ENCODE measurements around the gene AKR1D1.
"Not testable (repeated sequence)": the region's sequence is repeated elsewhere in the genome, so short reads cannot be mapped to it uniquely, and the experiment has no call there.

The AKR1D1 gene, protein sequence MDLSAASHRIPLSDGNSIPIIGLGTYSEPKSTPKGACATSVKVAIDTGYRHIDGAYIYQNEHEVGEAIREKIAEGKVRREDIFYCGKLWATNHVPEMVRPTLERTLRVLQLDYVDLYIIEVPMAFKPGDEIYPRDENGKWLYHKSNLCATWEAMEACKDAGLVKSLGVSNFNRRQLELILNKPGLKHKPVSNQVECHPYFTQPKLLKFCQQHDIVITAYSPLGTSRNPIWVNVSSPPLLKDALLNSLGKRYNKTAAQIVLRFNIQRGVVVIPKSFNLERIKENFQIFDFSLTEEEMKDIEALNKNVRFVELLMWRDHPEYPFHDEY

DNA sequence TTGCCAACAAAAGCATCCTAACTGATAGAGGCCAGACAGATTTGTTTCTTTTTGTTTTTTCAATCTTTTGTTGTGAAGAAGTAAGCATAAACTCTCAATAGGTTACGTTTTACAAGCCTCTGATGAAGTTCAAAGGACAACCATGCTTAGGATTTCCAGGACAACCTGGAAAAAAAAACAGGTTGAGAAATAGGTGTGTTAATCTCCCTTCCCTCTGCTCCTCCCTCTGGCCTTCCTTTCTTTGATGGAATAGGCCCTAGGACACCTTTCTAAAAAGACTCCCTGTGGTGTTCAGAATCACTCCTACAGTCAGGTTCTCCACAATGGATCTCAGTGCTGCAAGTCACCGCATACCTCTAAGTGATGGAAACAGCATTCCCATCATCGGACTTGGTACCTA, at the start of gene AKR1D1:
Gene AKR1D1, plus strand, starts transcription at position 264 of the 400 bp plus-strand sequence. Its CDS starts 60 bp downstream, at position 324.
- peaks cover 35% of the 10 kb centered on the region for H3K27me3 Mint-ChIP-seq
- H3K36me3 Mint-ChIP-seq (ENCODE audit: insufficient read depth), result no peaks in the 10 kb centered on the region
- no peak within 1 kb of the TSS for H3K4me3 Mint-ChIP-seq
- H3K9me3 Mint-ChIP-seq, result peaks cover 16% of the 10 kb centered on the region
- ATAC-seq (replicated peaks; ENCODE audit: extremely low read depth, poor library complexity, severe bottlenecking), result no peak
- H3K4me1 Mint-ChIP-seq, result no peaks in the 10 kb centered on the region
- H3K27ac Mint-ChIP-seq (ENCODE audit: low read depth), result no peak within 1 kb of the TSS
- no peak for DNase-seq (ENCODE audit: low spot score in 2 of 2)

DNA sequence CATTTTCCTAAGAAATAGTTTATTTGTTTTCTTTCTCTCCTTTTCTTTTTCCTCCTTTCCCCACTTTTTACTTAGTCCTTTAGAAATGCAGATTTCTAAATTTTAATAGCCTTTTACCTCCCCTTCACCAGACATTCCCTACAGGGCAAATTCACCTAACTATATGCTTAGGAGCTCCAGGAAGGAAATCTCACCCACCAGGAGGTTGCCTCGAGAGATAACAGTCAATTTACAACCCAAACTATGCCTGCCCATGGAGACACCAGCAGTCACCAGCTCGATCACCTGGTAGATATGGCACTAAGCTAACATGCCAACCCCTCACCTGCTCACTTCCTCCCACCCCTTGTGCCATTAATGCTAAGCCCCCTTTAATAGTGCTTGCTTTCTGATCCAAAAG, 49.2 kb upstream of the AKR1D1 start:
- Mint-ChIP-seq H3K9me3 (no peaks in the 10 kb centered on the region), H3K36me3 (ENCODE audit: insufficient read depth) (no peaks in the 10 kb centered on the region), H3K27me3 (peaks cover 26% of the 10 kb centered on the region), H3K4me3 (no peak overlapping the region), H3K4me1 (no peaks in the 10 kb centered on the region), H3K27ac (ENCODE audit: low read depth) (no peak overlapping the region)
- DNase-seq (ENCODE audit: low spot score in 2 of 2) (no peak), ATAC-seq (replicated peaks; ENCODE audit: extremely low read depth, poor library complexity, severe bottlenecking) (no peak)

DNA sequence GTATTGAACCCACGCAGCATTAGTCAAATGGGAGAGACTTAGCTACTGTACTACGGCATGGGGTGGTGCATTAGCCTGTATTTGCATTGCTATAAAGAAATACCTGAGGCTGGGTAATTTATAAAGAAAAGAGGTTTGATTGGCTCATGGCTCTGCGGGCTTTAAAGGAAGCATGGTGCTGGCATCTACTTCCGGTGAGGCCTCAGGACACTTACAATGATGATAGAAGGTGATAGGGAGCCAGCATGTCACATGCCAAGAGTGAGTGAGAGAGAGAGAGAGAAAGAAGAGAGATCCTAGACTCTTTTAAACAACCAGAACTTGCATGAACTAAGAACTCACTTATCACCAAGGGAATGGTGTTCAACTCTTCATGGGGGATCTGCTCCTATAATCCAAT, 47.1 kb upstream of the AKR1D1 start:
- H3K27ac Mint-ChIP-seq (ENCODE audit: low read depth), result no peak overlapping the region
- peaks cover 26% of the 10 kb centered on the region for H3K27me3 Mint-ChIP-seq
- ATAC-seq (replicated peaks; ENCODE audit: extremely low read depth, poor library complexity, severe bottlenecking) (no peak), DNase-seq (ENCODE audit: low spot score in 2 of 2) (no peak)
- H3K9me3 Mint-ChIP-seq, result no peaks in the 10 kb centered on the region
- no peaks in the 10 kb centered on the region for H3K4me1 Mint-ChIP-seq
- H3K36me3 Mint-ChIP-seq (ENCODE audit: insufficient read depth), result no peaks in the 10 kb centered on the region
- H3K4me3 Mint-ChIP-seq, result no peak overlapping the region

DNA sequence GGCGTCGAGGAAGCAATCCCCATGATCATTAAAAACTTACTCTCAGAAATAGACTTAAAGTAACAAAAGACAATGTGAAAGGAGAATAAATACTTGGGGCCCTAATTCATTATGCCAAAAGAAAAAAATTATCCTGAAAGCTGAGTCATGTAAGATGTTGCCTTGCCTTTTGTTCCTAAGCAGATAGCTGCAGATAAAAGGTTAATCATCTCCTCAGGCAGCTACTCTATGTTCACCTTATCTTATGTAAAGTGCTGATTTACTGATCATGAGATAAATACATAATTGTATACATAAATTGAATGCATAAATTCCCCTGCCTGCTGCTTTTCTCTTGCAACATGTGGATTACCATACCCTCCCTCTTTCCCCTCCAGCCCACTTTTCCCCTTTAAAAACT, 46.3 kb upstream of the AKR1D1 start:
- Mint-ChIP-seq H3K27me3 (peaks cover 34% of the 10 kb centered on the region), H3K4me3 (no peak overlapping the region), H3K4me1 (no peaks in the 10 kb centered on the region), H3K9me3 (no peaks in the 10 kb centered on the region), H3K36me3 (ENCODE audit: insufficient read depth) (no peaks in the 10 kb centered on the region), H3K27ac (ENCODE audit: low read depth) (no peak overlapping the region)
- no peak for ATAC-seq (replicated peaks; ENCODE audit: extremely low read depth, poor library complexity, severe bottlenecking)
- no peak for DNase-seq (ENCODE audit: low spot score in 2 of 2)

GRCh38 chr7:138030679-138031351, 45.4 kb upstream of the AKR1D1 start:
- Mint-ChIP-seq H3K36me3 (ENCODE audit: insufficient read depth) (no peaks in the 10 kb centered on the region), H3K27me3 (peaks cover 36% of the 10 kb centered on the region), H3K4me3 (no peak overlapping the region), H3K27ac (ENCODE audit: low read depth) (no peak overlapping the region), H3K4me1 (no peaks in the 10 kb centered on the region), H3K9me3 (no peaks in the 10 kb centered on the region)
- no peak for DNase-seq (ENCODE audit: low spot score in 2 of 2)
- ATAC-seq (replicated peaks; ENCODE audit: extremely low read depth, poor library complexity, severe bottlenecking), result no peak

GRCh38 chr7:138032186-138032585, 44.1 kb upstream of the AKR1D1 start:
- DNase-seq (ENCODE audit: low spot score in 2 of 2), result no peak
- ATAC-seq (replicated peaks; ENCODE audit: extremely low read depth, poor library complexity, severe bottlenecking), result no peak
- H3K4me3 Mint-ChIP-seq, result no peak overlapping the region

DNA sequence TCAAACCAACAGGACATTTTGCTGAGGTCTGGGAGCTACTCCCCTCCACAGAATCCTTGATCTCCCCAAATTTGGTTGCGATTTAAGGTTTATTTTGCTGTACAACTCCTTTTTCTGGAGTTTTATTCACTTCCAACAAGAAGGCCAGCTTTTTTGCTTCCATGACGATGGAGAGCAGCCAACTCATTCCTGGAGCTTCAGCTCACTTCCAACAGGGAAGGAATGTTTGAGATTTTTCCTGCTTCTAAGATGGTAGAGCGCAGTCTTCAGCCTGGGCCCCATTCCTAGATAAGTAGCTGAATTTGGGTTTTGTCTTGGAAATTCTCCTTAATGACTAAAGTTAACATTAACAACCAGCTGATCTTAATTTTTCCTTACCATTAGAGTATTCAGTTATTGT, 43.5 kb upstream of the AKR1D1 start:
- Mint-ChIP-seq H3K4me3 (no peak overlapping the region), H3K27me3 (peaks cover 37% of the 10 kb centered on the region), H3K27ac (ENCODE audit: low read depth) (no peak overlapping the region), H3K4me1 (no peaks in the 10 kb centered on the region), H3K36me3 (ENCODE audit: insufficient read depth) (no peaks in the 10 kb centered on the region), H3K9me3 (no peaks in the 10 kb centered on the region)
- ATAC-seq (replicated peaks; ENCODE audit: extremely low read depth, poor library complexity, severe bottlenecking), result no peak
- no peak for DNase-seq (ENCODE audit: low spot score in 2 of 2)

More at GRCh38 chr7:138032186-138032585, 44.1 kb upstream of the AKR1D1 start:
- no peaks in the 10 kb centered on the region for H3K36me3 Mint-ChIP-seq (ENCODE audit: insufficient read depth)
- H3K27me3 Mint-ChIP-seq, result peaks cover 37% of the 10 kb centered on the region
- no peaks in the 10 kb centered on the region for H3K9me3 Mint-ChIP-seq
- no peaks in the 10 kb centered on the region for H3K4me1 Mint-ChIP-seq
- H3K27ac Mint-ChIP-seq (ENCODE audit: low read depth), result no peak overlapping the region

- H3K4me3 Mint-ChIP-seq, result no peak overlapping the region
- no peak for ATAC-seq (replicated peaks; ENCODE audit: extremely low read depth, poor library complexity, severe bottlenecking)
- no peaks in the 10 kb centered on the region for H3K4me1 Mint-ChIP-seq
- H3K9me3 Mint-ChIP-seq, result no peaks in the 10 kb centered on the region
- no peak for DNase-seq (ENCODE audit: low spot score in 2 of 2)
- H3K36me3 Mint-ChIP-seq (ENCODE audit: insufficient read depth), result no peaks in the 10 kb centered on the region
- H3K27me3 Mint-ChIP-seq, result peaks cover 33% of the 10 kb centered on the region
- H3K27ac Mint-ChIP-seq (ENCODE audit: low read depth), result no peak overlapping the region
Measured at GRCh38 chr7:138033241-138033640, 43.0 kb upstream of the AKR1D1 start.

- Mint-ChIP-seq H3K36me3 (ENCODE audit: insufficient read depth) (no peaks in the 10 kb centered on the region), H3K27ac (ENCODE audit: low read depth) (no peak overlapping the region), H3K4me1 (no peaks in the 10 kb centered on the region), H3K4me3 (no peak overlapping the region), H3K27me3 (peaks cover 48% of the 10 kb centered on the region), H3K9me3 (no peaks in the 10 kb centered on the region)
- DNase-seq (ENCODE audit: low spot score in 2 of 2), result no peak
- ATAC-seq (replicated peaks; ENCODE audit: extremely low read depth, poor library complexity, severe bottlenecking), result no peak
Measured at GRCh38 chr7:138036135-138036534, 40.1 kb upstream of the AKR1D1 start.

- H3K36me3 Mint-ChIP-seq (ENCODE audit: insufficient read depth); DNase-seq (ENCODE audit: low spot score in 2 of 2); H3K27ac Mint-ChIP-seq (ENCODE audit: low read depth); H3K4me3 Mint-ChIP-seq; H3K9me3 Mint-ChIP-seq; H3K4me1 Mint-ChIP-seq; ATAC-seq (replicated peaks; ENCODE audit: extremely low read depth, poor library complexity, severe bottlenecking): not testable (repeated sequence)
- H3K27me3 Mint-ChIP-seq, result peaks cover 47% of the 10 kb centered on the region
Measured at GRCh38 chr7:138040063-138040462, 36.2 kb upstream of the AKR1D1 start.

DNA sequence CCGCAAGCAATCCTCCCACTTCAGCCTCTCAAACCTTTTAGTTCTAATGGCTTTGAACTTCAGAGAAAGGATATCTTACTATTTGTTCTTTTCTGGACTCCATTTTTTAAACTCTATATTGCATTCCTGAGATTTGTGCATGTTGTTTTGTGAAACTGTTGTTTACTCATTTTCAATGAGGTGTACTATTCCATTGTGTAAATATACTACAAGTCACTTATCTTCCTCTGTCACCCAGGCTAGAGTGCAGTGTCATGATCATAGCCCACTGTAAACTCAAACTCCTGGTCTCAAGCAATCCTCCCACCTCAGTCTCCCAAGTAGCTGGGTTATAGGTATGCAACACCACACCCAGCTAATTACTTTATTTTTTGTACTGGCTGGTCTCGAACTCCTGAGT, 31.4 kb upstream of the AKR1D1 start:
- Mint-ChIP-seq H3K27ac (ENCODE audit: low read depth) (no peak overlapping the region), H3K27me3 (peaks cover 47% of the 10 kb centered on the region), H3K9me3 (no peaks in the 10 kb centered on the region), H3K4me3 (no peak overlapping the region), H3K36me3 (ENCODE audit: insufficient read depth) (no peaks in the 10 kb centered on the region), H3K4me1 (no peaks in the 10 kb centered on the region)
- no peak for ATAC-seq (replicated peaks; ENCODE audit: extremely low read depth, poor library complexity, severe bottlenecking)
- no peak for DNase-seq (ENCODE audit: low spot score in 2 of 2)

DNA sequence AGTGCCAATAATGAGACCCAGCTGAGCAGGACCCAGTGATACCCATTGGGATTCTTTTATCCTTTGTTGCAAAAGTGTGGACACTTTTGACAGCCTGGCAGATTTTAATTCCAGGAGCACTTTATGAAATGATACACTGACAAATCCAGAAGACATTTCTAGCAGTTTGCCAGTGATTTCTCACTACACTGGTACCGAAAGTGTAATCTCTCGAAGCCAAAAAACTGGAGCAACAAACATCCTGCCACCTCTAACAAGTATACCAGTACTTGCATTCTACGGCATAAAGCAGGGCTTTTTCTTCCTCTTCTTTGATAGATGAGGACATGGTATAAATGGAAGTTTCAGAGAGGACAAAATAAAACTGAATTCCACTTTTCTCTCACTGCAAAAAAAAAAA, 28.4 kb upstream of the AKR1D1 start:
- H3K9me3 Mint-ChIP-seq, result peaks cover 5% of the 10 kb centered on the region
- ATAC-seq (replicated peaks; ENCODE audit: extremely low read depth, poor library complexity, severe bottlenecking), result no peak

DNA sequence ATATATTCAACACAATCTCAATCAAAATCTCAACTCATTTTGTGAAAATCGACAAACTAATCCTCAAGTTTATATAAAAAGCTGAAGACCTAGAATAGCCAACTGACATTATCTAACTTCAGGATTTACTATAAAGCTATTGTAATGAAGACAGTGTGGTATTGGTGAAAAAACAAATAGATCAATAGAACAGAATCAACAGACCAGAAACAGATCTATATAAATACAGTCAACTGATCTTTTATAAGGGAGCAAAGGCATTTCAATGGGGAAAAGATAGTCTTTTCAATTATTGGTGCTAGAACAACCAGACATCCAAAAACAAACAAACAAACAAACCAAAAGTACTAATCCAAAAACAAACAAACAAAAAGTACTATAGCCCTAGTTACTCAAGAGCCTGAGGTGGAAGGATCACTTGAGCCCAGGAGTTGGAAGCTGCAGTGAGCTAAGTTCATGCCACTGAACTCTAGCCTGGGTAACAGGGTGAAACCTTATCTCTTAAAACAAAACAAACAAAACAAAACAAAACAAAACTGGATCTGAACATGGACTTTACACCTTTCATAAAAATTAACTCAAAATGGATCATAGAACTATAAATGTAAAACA, 26.6 kb upstream of the AKR1D1 start:
- ATAC-seq (replicated peaks; ENCODE audit: extremely low read depth, poor library complexity, severe bottlenecking), result no peak
- Mint-ChIP-seq H3K36me3 (ENCODE audit: insufficient read depth) (no peaks in the 10 kb centered on the region), H3K4me3 (no peak overlapping the region), H3K27ac (ENCODE audit: low read depth) (no peak overlapping the region), H3K27me3 (peaks cover 49% of the 10 kb centered on the region), H3K9me3 (peaks cover 6% of the 10 kb centered on the region), H3K4me1 (no peaks in the 10 kb centered on the region)
- DNase-seq (ENCODE audit: low spot score in 2 of 2), result no peak

More for the DNA sequence above, 28.4 kb upstream of the AKR1D1 start:
- no peaks in the 10 kb centered on the region for H3K4me1 Mint-ChIP-seq
- no peak for DNase-seq (ENCODE audit: low spot score in 2 of 2)
- no peaks in the 10 kb centered on the region for H3K36me3 Mint-ChIP-seq (ENCODE audit: insufficient read depth)
- no peak overlapping the region for H3K4me3 Mint-ChIP-seq
- H3K27me3 Mint-ChIP-seq, result peaks cover 49% of the 10 kb centered on the region
- no peak overlapping the region for H3K27ac Mint-ChIP-seq (ENCODE audit: low read depth)
